Measurements from ENCODE around the gene DMRTC2.

Gene DMRTC2

DNA sequence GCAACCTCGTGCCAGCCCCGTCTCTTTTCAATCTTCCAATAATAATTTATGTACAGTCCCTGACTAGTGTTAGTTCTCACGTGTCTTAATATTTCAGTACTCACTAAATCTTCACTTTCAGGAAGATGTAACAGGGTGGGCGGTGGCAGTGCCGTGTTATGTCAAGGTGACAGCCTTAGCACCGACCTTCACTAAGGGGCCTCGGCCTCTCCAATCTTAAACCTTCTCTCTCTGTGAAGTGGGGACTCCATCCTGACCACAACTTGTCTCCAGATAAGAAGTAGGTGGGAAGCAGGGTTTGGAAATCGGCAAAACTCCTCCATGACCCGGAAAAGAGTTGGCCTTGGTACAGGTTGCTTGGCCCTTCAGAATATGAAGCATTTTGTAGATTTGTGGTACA, 17.0 kb downstream of the DMRTC2 start:
- no peak for DNase-seq (ENCODE audit: low read depth)
- TF ChIP-seq, protein P1, sequence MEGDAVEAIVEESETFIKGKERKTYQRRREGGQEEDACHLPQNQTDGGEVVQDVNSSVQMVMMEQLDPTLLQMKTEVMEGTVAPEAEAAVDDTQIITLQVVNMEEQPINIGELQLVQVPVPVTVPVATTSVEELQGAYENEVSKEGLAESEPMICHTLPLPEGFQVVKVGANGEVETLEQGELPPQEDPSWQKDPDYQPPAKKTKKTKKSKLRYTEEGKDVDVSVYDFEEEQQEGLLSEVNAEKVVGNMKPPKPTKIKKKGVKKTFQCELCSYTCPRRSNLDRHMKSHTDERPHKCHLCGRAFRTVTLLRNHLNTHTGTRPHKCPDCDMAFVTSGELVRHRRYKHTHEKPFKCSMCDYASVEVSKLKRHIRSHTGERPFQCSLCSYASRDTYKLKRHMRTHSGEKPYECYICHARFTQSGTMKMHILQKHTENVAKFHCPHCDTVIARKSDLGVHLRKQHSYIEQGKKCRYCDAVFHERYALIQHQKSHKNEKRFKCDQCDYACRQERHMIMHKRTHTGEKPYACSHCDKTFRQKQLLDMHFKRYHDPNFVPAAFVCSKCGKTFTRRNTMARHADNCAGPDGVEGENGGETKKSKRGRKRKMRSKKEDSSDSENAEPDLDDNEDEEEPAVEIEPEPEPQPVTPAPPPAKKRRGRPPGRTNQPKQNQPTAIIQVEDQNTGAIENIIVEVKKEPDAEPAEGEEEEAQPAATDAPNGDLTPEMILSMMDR (conservative IDR thresholded peaks at IDR 0.05; ENCODE audit: low read depth, low read length), result no peak
- peak overlapping the region; percentile 96 for H3K4me3 ChIP-seq (ENCODE audit: low read length)

DNA sequence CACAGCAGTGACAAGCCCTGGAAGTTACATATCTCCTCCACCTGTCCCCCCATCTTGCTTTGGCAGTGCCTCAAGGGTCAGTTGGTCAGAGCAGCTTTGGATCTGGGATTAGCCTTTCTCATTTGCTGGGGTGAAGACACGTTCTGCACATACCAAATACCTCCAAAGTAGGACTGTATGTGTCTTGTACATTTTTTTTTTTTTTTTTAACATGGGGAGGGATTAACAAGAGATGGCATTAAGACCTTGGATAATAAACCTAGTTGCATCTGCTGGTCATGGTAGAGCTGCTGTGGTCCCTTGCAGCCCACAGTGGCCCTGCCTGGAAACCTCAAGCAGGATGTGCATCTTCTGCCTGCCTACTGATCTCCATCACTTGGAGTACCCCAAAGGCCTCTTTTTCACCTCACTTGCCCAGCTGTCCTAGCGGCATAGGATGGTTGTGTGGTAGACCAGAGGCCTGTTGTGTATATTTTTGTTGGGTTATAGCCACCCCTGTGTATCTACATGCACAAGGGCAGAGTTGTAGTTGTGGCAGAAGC, 17.7 kb downstream of the DMRTC2 start:
- DNase-seq (ENCODE audit: low read depth), result no peak
- peak overlapping the region; percentile 1 for H3K4me3 ChIP-seq (ENCODE audit: low read length)
- TF ChIP-seq, protein P1 (conservative IDR thresholded peaks at IDR 0.05; ENCODE audit: low read depth, low read length), result no peak

DNA sequence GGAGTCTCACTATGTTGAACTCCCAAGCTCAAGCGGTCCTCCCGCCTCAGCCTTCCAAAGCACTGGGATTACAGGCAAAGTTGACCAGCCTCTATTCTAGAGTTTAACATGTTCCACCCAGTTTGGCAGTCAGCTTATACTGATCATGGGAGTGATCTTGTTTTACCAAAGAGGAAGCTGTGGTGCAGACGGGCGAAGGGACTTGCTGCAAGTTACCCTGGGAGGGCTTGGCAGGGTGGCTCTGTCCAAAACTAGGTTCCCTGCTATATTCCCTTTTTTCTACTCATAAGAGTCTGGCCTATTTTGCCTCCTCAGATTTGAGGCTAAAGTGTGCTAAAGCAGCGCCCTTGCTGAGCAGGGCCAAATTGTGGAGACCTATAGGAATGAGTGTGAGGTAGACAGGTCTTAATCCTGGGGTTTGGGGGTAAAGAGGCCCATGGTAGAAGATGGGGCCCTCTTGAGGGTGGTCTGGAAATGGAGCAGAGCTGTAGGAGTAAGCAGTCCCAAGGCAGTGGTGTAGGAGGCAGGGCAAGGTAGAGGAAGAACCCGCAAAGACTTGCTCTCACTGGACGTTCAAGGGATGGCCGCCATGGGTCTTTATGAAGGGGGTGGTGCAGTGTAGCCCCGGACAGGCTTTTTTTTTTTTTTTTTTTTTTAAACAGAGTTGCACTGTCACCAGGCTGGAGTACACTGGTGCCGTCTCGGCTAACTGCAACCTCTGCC, 18.5 kb downstream of the DMRTC2 start:
- TF ChIP-seq, protein P1 (conservative IDR thresholded peaks at IDR 0.05; ENCODE audit: low read depth, low read length), result no peak
- DNase-seq (ENCODE audit: low read depth), result no peak
- no peak overlapping the region for H3K4me3 ChIP-seq (ENCODE audit: low read length)

DNA sequence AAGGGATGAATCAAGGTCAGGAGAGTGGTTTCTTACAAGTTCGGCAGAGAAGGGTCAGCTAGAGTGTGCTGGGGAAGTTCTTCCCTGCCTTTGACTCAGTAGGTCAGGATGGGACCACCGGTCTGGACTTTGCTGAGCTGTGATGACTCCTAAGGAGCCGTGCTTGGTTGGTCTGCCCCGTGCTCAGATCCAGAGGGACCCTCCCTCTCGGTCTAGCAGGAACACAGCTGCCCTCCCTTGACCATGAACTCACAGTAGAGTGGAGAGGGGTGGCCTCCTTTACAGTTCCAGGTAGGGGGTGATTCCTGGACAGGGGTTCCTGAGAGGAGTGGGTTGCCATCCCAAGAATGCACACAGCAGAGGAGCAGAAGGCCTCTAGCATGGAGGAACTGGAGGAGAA, 19.5 kb downstream of the DMRTC2 start:
- DNase-seq (ENCODE audit: low read depth), result no peak
- TF ChIP-seq, protein P1 (conservative IDR thresholded peaks at IDR 0.05; ENCODE audit: low read depth, low read length), result no peak
- no peak overlapping the region for H3K4me3 ChIP-seq (ENCODE audit: low read length)

DNA sequence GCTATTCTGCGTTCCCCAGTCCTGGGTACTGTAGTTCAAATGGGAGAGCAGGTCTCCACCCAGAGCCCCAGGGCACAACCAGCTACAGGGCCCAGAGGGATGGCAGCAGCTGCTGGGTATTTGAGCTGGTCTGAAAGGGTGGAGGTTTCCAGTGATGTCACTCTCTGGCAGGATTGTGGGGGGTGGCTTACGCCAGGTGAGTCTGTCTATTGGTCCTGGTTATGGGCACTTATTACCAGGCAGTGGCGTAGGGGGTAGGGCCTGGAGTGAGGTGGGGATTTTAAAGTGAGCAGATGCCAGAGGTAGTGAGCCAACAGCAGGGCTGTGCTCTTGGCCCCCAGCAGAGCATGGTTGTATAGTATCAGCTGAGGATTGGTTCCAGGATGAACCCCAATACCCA, 21.4 kb downstream of the DMRTC2 start:
- no peak for DNase-seq (ENCODE audit: low read depth)
- TF ChIP-seq, protein P1 (conservative IDR thresholded peaks at IDR 0.05; ENCODE audit: low read depth, low read length), result no peak
- no peak overlapping the region for H3K4me3 ChIP-seq (ENCODE audit: low read length)

DNA sequence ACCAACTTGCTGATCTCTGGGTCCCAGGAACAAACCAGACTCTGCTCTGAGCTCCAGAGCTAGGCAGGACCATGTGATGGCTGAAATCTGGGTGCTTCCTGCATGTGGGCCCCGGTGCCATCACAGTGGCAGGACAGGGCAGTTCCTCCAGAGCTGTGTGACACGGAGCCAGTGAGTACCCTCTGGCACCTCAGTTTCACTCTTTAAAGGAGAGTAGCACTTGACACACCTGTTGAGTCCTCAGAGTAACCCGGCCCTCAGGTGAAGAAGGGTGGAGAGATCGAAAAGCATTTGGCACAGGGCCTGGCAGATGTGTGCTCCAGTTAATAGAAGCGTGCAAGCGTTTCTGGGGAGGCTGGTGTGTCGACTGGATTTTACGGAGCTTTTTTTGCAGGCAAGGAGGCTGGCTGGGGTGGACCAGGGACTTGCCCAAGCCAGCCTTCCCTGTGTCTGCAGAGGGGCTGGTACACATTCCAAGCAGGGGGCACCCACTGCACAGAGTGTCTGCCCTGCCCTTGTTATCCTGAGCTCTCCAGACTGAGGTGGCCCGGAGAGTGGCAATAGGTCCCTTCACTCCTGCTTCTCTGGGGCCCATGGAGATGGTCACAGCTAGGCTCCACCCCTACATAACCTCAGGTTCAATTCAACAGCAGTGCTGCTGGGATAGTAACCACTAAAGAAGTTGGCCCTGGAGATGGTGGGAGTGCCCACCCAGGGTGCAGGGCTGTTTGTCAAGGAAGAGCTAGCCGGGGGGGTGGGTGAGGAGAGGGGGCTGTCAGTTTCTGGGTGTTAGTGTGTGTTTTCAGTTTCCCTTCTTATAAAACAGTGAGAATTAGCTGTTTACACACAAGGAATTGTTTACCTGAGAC, 23.5 kb downstream of the DMRTC2 start:
- TF ChIP-seq, protein P1 (conservative IDR thresholded peaks at IDR 0.05; ENCODE audit: low read depth, low read length), result no peak
- DNase-seq (ENCODE audit: low read depth), result no peak
- no peak overlapping the region for H3K4me3 ChIP-seq (ENCODE audit: low read length)
